ENCODE data around the gene OTC.

Gene OTC

DNA sequence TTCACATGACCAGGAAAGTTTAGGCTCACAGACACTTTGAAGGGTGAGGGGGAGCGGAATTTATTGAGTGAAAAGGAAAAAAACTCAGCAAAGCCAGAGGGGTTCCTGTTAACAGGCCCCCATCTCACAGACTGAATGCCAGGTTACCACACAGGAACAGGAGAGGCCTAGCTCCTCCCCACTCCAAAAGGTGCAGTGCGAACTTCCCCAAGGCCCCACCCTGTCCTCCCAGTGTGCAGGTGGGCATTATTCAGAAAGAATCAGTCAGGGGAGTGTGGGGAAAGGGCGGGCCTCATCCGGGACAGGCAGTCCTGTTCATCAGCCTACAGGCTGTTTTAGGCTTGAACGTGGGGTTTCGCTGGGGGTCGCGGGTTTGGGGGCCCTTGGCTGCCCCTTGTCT lies 4.0 kb downstream of the OTC start:
- no peaks in the 10 kb centered on the region for H3K27me3 ChIP-seq
- H3K27ac ChIP-seq: no peak overlapping the region
- intact Hi-C loops (cut with DNase I; ENCODE audit: low total_unique reads): no loop called here
- H3K4me3 ChIP-seq: no peak overlapping the region
- H3K36me3 ChIP-seq: no peaks in the 10 kb centered on the region
- H3K9me3 ChIP-seq: no peaks in the 10 kb centered on the region
- H3K4me1 ChIP-seq: no peaks in the 10 kb centered on the region
- TF ChIP-seq, protein P1, sequence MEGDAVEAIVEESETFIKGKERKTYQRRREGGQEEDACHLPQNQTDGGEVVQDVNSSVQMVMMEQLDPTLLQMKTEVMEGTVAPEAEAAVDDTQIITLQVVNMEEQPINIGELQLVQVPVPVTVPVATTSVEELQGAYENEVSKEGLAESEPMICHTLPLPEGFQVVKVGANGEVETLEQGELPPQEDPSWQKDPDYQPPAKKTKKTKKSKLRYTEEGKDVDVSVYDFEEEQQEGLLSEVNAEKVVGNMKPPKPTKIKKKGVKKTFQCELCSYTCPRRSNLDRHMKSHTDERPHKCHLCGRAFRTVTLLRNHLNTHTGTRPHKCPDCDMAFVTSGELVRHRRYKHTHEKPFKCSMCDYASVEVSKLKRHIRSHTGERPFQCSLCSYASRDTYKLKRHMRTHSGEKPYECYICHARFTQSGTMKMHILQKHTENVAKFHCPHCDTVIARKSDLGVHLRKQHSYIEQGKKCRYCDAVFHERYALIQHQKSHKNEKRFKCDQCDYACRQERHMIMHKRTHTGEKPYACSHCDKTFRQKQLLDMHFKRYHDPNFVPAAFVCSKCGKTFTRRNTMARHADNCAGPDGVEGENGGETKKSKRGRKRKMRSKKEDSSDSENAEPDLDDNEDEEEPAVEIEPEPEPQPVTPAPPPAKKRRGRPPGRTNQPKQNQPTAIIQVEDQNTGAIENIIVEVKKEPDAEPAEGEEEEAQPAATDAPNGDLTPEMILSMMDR (IDR thresholded peaks at IDR 0.05): no peak
- no peak for DNase-seq

DNA sequence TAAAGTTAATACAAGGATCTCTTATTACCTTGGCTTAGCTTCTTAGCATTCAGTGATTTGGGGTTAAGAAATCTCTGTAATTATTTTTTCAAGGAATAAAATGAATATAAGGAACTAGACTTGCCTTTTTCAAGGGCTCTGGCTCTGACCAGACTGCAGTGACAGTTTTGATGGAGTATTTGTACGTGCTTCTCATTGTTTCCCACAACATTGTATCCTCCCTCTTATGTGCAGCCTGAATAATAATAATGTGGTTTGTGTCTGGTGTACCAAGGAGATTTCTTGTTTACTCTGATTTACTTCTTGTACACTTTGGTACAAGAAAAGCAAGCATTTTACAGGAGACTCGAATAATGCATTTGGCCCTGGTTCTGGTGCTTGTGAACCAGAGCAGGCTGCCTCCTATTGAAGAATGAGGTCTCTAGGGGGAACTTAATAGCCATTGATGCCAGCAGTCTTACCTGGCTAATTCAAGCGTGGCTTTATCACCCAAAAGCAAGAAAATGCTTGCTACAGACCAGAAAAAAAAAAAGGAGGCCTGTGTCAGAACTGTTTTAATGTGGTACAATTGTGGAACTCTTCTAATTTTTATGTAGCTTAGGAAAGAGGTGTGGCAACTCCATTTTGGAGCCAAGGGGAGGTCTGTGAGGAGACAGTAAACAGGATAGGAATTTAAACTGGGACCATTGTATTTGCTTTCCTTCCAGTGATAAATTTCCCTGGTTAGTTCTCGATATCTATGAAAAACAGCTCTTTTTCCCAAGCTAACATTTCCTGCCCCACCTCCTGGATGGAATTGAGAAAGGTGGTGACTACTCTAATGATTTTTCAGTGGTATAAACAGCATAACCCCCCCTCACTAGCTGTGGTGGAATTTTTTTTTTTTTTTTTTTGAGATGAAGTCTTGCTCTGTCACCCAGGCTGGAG lies 5.6 kb downstream of the OTC start:
- H3K27ac ChIP-seq: no peak overlapping the region

DNA sequence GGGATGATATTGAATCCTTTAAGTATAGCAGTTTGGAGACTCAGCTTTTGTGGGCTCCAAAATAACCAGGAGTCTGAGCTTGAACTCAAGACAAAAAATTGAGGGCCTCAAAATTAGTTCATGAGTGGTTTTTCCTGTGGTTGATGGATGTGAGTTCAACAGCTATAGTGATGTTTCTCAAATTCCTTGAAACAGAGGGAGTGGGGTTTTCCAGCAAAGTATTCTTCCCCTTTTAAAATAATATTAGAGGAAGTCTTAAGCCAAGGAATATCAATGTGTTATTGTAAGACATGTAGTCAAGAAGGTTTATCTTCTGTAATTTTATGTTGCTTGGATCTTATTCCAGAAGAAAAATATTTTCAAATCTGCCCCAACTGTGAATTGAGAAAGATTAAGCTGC lies 10.6 kb downstream of the OTC start:
- Histone ChIP-seq H3K4me3 (no peak overlapping the region), H3K36me3 (no peaks in the 10 kb centered on the region), H3K27me3 (no peaks in the 10 kb centered on the region), H3K27ac (no peak overlapping the region), H3K9me3 (no peaks in the 10 kb centered on the region), H3K4me1 (no peaks in the 10 kb centered on the region)
- TF ChIP-seq, protein P1 (IDR thresholded peaks at IDR 0.05): no peak
- DNase-seq: no peak
- intact Hi-C loops (cut with DNase I; ENCODE audit: low total_unique reads): no loop called here

More for the DNA sequence above, 5.6 kb downstream of the OTC start:
- H3K36me3 ChIP-seq: no peaks in the 10 kb centered on the region
- DNase-seq: no peak
- intact Hi-C loops (cut with DNase I; ENCODE audit: low total_unique reads): no loop called here
- H3K4me3 ChIP-seq: no peak overlapping the region
- no peaks in the 10 kb centered on the region for H3K27me3 ChIP-seq
- H3K9me3 ChIP-seq: no peaks in the 10 kb centered on the region
- TF ChIP-seq, protein P1 (IDR thresholded peaks at IDR 0.05): no peak
- H3K4me1 ChIP-seq: no peaks in the 10 kb centered on the region

DNA sequence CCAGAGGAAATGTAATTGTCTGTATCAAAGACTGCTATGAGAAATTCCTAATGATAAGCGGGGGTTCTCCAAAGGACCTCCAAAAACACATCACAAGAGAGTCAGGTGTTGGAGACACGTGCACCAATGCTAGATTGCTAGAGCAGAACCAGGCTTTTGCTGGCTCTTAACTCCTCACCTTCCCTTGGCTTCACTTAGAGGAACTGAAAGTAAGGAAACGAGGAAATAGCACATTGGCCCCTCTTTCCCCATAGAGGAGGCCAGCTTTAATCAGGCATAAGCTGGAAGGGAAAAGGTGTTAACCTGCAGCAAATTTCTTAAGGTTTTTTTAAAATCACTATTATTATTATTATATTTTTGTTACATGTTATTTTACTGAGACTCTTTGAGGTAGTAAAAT lies 13.6 kb downstream of the OTC start:
- intact Hi-C loops (cut with DNase I; ENCODE audit: low total_unique reads): no loop called here
- DNase-seq: no peak

DNA sequence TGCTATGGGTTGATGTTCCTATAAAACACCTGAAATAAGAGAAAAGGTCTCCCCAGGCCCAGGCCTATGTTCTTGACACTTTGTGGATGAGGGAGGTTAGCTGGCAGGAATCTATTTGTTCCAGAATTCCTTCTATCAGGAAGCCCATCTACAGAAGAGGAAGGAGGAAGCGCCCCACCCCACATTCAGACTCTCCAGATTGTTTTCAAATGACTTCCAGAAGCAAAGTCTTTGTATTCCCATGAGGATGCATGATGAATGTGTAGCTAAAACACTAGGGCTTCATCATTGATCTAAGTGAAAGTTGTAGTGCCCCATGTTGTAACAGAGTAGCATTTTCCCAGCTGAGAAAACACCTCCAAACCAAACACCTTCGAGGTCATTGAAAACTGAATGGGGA lies 16.4 kb downstream of the OTC start:
- no peak overlapping the region for H3K4me3 ChIP-seq
- TF ChIP-seq, protein P1 (IDR thresholded peaks at IDR 0.05): no peak
- H3K36me3 ChIP-seq: no peaks in the 10 kb centered on the region
- no peaks in the 10 kb centered on the region for H3K9me3 ChIP-seq
- no peaks in the 10 kb centered on the region for H3K27me3 ChIP-seq
- H3K27ac ChIP-seq: no peak overlapping the region
- intact Hi-C loops (cut with DNase I; ENCODE audit: low total_unique reads): no loop called here
- no peak for DNase-seq
- no peaks in the 10 kb centered on the region for H3K4me1 ChIP-seq

More for the DNA sequence above, 13.6 kb downstream of the OTC start:
- Histone ChIP-seq H3K27me3 (no peaks in the 10 kb centered on the region), H3K36me3 (no peaks in the 10 kb centered on the region), H3K9me3 (no peaks in the 10 kb centered on the region), H3K27ac (no peak overlapping the region), H3K4me3 (no peak overlapping the region), H3K4me1 (no peaks in the 10 kb centered on the region)
- TF ChIP-seq, protein P1 (IDR thresholded peaks at IDR 0.05): no peak

Measured in tibial artery (tissue), 4 donors.